Activated CD8-positive, alpha-beta memory T cell treated with anti-CD3 and anti-CD28 coated beads, Interleukin-2, amount 10 ng/mL, durations not matched to agents 7 days and 5 days (primary cell): ENCODE measurements around the gene CA11. TPM values are rescaled to one million over a fixed set of nuclear protein-coding genes. Genes with fewer than 3 reads are reported as not detected.

ENCODE experiments used
- ATAC-seq: fragments of 150-1000 bp; cut with Tn5 transposase; one replicate; pipeline ENCODE4 v1.10.0; 2021; ENCODE audit warnings: moderate library complexity
- CTCF ChIA-PET: fragments of 350-600 bp; sonication (Branson Sonifier 250); formaldehyde crosslinking; loops from one replicate; lab custom pipeline; 2021; ENCODE audit warnings: antibody characterized with exemption; lab: Charles Lee
- DNase-seq: peaks from one replicate; pipeline ENCODE4 v3.0.0-alpha.2; 2020
- H3K27ac Mint-ChIP-seq: one replicate; pipeline ENCODE4 v1.8.0; 2021; ENCODE audit warnings: mild to moderate bottlenecking, mixed read lengths
- H3K27me3 Mint-ChIP-seq: one replicate; pipeline ENCODE4 v1.8.0; 2021; ENCODE audit warnings: mixed read lengths
- H3K36me3 Mint-ChIP-seq: one replicate; pipeline ENCODE4 v1.8.0; 2021; ENCODE audit warnings: mild to moderate bottlenecking, mixed read lengths
- H3K4me1 Mint-ChIP-seq: one replicate; pipeline ENCODE4 v1.8.0; 2021; ENCODE audit warnings: mixed read lengths
- H3K4me3 Mint-ChIP-seq: one replicate; pipeline ENCODE4 v1.8.0; 2021; ENCODE audit warnings: mild to moderate bottlenecking, moderate library complexity, mixed read lengths
- H3K9me3 Mint-ChIP-seq: one replicate; pipeline ENCODE4 v1.8.0; 2022; ENCODE audit warnings: low read depth, mixed read lengths
- total RNA-seq, 2 experiments: library from RNA; stranded (reverse); gene quantifications; one replicate each; pipeline ENCODE4 v1.2.3, GENCODE V29; 2021

CA11 gene
- total RNA-seq, 2 experiments from 2014 or later = 6.0 to 7.2 TPM

DNA sequence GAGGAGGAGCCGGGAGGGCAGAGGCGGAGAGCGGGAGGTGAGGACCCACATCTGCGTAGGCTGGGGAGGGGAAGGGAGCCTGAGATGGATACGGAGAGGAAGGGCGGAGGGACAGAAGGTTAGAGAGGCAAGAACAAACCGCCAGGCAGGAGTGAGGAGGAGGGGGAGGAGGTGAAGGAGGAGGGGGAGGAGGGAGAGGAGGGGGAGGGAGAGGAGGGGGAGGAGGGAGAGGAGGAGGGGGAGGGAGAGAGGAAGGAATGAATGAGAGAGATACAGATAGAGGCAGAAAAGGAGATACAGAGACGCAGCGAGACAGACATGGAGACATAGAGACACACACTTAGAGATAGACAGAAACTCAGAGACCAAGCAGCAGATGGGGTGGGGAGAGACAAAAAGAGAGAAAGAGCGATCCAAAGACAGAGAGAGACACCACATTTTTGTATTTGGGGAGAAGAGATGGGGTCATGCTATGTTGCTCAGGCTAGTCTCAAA is 782 bp upstream of the CA11 start:
- DNase-seq (no peak), ATAC-seq (no peak)
- H3K4me1 Mint-ChIP-seq = peaks cover 33% of the 10 kb centered on the region
- H3K27me3 Mint-ChIP-seq = no peaks in the 10 kb centered on the region
- CTCF ChIA-PET = interaction anchor here (0.9 to 3.9 kb wide), 10 partner anchors 10 to 324 kb away, joined by 3 to 27 read pairs (median 6); partner anchors contain the start of genes DBP and RASIP1
- H3K36me3 Mint-ChIP-seq = no peaks in the 10 kb centered on the region
- H3K9me3 Mint-ChIP-seq = no peaks in the 10 kb centered on the region
- peak overlapping the region; percentile 42 for H3K4me3 Mint-ChIP-seq
- H3K27ac Mint-ChIP-seq = peak overlapping the region; percentile 77

DNA sequence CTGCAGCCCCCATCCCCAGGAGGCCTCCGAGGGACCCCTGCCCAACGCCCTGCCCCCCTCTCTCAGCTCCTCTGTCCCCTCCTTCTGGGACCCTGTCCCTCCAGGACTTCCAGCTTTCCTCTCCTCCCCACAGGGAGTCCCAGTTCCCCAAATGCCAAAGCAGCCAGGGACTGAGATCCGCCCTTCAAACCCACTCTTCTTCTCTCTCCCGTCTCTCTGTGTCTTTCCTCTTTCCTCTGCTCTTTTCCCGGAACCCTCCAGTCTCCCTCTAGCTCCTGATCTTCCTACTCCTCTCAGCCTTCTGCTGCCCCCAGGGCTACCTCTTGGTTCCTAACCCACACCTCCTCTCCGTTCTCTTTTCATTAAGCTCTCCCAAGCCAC is 377 bp downstream of the CA11 start:
- no peak for ATAC-seq
- DNase-seq = no peak
- Mint-ChIP-seq H3K27me3 (peaks cover 3% of the 10 kb centered on the region), H3K4me1 (peaks cover 31% of the 10 kb centered on the region), H3K36me3 (no peaks in the 10 kb centered on the region), H3K9me3 (no peaks in the 10 kb centered on the region), H3K27ac (peak overlapping the region; percentile 69), H3K4me3 (peak overlapping the region; percentile 74)
- CTCF ChIA-PET = interaction anchor here (0.7 to 3.9 kb wide), 29 partner anchors 9 to 348 kb away, joined by 3 to 27 read pairs (median 5); partner anchors contain the start of genes BCAT2, DBP, HSD17B14 and RASIP1

DNA sequence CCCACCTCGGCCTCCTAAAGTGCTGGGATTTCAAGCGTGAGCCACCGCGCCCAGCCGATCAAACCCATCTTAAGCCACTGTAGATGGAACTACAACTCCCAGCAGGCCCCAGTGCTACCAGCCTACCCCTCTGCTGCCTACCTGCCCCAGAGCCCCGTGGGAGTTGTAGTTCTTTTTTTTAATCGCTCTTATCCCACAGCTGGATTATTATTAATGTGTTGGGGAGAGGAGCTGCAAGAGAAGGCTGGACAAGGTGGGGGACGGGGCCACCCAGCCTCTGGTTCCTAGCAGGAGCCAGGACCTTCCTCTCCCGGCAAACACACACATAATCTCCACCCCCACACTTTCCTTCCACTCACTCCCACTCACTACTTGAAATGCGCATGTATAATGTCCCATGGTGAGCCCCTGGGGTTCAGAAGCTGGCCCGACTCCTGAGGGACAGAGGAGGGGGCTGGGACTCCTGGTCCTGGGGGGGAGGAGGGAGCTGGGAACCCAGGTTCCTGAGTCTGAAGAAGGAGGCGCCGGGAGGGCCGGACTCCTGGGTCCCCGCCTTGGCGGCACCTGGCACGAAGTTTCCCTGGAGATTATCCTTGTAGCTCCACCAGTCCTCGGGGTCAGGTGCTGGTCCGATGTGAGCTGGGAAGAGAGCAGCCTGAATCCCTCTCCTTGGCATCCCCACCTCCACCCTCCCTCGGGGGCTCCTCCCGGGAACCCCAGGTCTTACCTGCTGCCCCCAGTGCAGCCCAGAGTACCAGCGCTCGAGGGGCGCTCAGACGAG is 958 bp downstream of the CA11 start:
- peak overlapping the region; percentile 74 for H3K4me3 Mint-ChIP-seq
- H3K36me3 Mint-ChIP-seq = no peaks in the 10 kb centered on the region
- peak overlapping the region; percentile 77 for H3K27ac Mint-ChIP-seq
- DNase-seq (peak; percentile 85), ATAC-seq (peak; percentile 71)
- CTCF ChIA-PET = interaction anchor here (0.8 to 3.9 kb wide), 24 partner anchors 8 to 348 kb away, joined by 3 to 27 read pairs (median 5); partner anchors contain the start of genes BCAT2, DBP, HSD17B14 and RASIP1
- H3K27me3 Mint-ChIP-seq = peaks cover 3% of the 10 kb centered on the region
- no peaks in the 10 kb centered on the region for H3K9me3 Mint-ChIP-seq
- peaks cover 32% of the 10 kb centered on the region for H3K4me1 Mint-ChIP-seq

- peaks cover 5% of the 10 kb centered on the region for H3K27me3 Mint-ChIP-seq
- H3K36me3 Mint-ChIP-seq = no peaks in the 10 kb centered on the region
- peaks cover 32% of the 10 kb centered on the region for H3K4me1 Mint-ChIP-seq
- H3K4me3 Mint-ChIP-seq = no peak overlapping the region
- ATAC-seq = no peak
- CTCF ChIA-PET = interaction anchor here (2.0 to 3.9 kb wide), 5 partner anchors 31 to 198 kb away, joined by 10 to 27 read pairs (median 19); partner anchors contain the start of gene RASIP1
- no peak overlapping the region for H3K27ac Mint-ChIP-seq
- H3K9me3 Mint-ChIP-seq = no peaks in the 10 kb centered on the region
- no peak for DNase-seq
Observed at GRCh38 chr19:48644355-48644754, 1.6 kb downstream of the CA11 start.

DNA sequence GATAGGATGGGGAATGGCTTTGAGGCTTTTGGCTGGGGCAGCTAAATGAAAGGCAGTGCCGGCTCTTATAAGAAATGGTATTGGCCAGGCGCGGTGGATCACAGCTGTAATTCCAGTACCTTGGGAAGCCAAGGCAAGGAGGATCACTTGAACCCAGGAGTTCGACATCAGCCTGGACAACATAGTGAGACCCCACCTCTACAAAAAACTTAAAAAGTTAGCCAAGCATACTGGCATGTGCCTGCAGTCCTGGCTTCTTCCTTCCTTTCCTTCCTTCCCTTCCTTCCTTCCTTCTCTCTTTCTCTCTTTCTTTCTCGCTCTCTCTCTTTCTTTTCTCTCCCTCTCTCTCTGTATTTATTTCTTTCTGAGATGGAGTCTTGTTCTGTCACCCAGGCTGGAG is 3.1 kb downstream of the CA11 start:
- CTCF ChIA-PET = interaction anchor here (0.9 to 3.9 kb wide), 2 partner anchors 32 to 96 kb away, joined by 3 to 27 read pairs; partner anchors contain the start of gene RASIP1
- H3K27me3 Mint-ChIP-seq = peaks cover 5% of the 10 kb centered on the region
- peaks cover 39% of the 10 kb centered on the region for H3K4me1 Mint-ChIP-seq
- no peak overlapping the region for H3K27ac Mint-ChIP-seq
- H3K36me3 Mint-ChIP-seq = peaks cover 3% of the 10 kb centered on the region
- DNase-seq = no peak
- no peaks in the 10 kb centered on the region for H3K9me3 Mint-ChIP-seq
- ATAC-seq = no peak
- H3K4me3 Mint-ChIP-seq = no peak overlapping the region

DNA sequence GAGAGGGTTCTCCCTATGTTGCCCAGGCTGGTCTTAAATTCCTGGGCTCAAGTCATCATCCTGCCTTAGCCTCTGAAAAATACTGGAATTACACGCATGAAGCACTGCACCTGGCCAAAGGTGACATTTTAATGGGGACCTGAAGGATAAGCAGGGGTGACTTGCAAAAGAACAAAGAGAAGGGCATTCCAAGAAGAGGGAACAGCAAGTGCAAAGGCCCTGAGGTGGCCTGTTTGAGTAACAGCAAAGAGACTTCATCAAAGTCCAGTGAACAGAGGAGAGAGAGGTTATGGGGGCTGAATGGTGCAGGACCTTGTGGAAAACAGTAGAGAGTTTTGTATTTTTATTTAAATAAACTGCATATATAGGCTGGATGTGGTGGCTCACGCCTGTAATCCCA is 4.1 kb downstream of the CA11 start:
- CTCF ChIA-PET = interaction anchor here (0.6 kb wide), 1 partner anchor 71 kb away, joined by 3 read pairs; no protein-coding TSS in a partner anchor
- H3K4me1 Mint-ChIP-seq = peaks cover 41% of the 10 kb centered on the region
- H3K4me3 Mint-ChIP-seq = no peak overlapping the region
- no peaks in the 10 kb centered on the region for H3K9me3 Mint-ChIP-seq
- H3K27me3 Mint-ChIP-seq = peaks cover 5% of the 10 kb centered on the region
- ATAC-seq (no peak), DNase-seq (no peak)
- no peak overlapping the region for H3K27ac Mint-ChIP-seq
- peaks cover 3% of the 10 kb centered on the region for H3K36me3 Mint-ChIP-seq

DNA sequence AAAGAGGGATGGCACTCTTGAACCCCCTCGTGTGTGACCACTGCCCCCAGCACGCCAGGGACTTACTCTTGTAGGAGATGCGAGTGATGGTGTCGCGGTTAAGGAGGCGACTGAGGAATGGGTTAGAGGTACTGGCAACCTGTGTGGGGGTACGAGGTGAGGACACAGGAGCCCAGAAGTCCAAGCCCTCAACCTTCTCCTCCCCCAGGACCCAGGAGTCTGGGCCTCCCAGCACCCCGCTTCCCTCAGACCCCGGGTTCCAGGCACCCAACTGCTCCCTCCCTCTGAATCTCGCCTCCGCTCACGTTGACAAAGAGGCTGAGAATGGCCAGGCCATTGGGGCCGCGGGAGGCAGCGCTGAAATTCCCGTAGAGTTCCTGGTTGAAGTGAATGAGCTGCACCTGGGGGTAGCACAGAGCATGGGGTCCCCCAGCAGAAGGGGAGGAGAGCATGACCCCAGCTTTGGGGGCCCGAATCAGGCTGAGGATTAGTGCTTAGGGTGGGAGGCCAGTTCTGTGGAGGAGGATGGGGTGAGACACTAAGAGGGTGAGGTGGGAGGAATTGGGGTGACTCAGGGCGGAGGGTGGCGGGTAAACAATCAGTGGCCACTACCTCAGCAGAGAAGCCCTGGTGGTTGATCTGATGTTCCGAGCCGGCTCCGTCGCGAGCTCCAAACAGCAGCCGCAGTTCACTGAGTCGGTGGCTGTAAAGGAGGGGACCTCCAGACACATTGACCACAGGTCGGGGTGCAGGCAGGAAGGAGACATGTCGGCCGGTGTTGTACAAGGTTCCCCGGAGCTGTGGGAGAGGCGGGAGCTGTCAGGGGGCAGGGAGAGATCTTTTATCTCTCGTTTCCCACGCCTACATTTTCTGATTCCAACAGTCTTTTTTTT is 6.3 kb downstream of the CA11 start:
- H3K4me3 Mint-ChIP-seq = peak overlapping the region; percentile 63
- peaks cover 3% of the 10 kb centered on the region for H3K36me3 Mint-ChIP-seq
- no peaks in the 10 kb centered on the region for H3K9me3 Mint-ChIP-seq
- H3K27me3 Mint-ChIP-seq = peaks cover 5% of the 10 kb centered on the region
- H3K27ac Mint-ChIP-seq = peak overlapping the region; percentile 98
- ATAC-seq (no peak), DNase-seq (no peak)
- CTCF ChIA-PET = interaction anchor here (0.7 kb wide), 1 partner anchor 133 kb away, joined by 3 read pairs; no protein-coding TSS in a partner anchor
- H3K4me1 Mint-ChIP-seq = peaks cover 37% of the 10 kb centered on the region

DNA sequence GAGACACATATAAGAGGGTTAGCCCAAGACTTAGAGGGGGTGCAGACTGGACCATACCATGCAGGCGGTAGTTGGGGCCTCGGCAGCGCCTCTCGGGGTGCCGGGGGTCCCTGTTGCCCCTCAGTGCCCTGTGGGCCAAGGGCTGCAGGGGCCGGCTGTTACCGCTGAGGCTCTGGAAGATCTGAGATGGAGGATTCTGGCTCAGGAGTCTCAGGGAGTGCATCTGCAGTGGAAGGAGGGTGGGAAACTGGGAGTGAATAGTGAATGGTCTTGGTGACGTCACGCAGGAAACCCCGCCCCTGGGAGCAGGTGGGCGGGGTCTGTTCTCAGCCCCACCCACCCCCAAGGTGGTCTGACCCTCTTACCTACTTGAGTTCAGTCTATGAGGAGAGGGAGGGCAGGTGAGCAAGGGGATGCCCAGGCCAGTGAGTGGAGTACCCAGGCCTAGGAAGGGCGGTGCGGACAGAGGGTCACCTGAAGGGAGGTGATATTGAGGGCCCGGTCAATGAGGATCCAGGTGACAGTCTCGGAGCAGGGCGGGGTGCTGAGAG is 7.1 kb downstream of the CA11 start:
- CTCF ChIA-PET = no interaction called here

DNA sequence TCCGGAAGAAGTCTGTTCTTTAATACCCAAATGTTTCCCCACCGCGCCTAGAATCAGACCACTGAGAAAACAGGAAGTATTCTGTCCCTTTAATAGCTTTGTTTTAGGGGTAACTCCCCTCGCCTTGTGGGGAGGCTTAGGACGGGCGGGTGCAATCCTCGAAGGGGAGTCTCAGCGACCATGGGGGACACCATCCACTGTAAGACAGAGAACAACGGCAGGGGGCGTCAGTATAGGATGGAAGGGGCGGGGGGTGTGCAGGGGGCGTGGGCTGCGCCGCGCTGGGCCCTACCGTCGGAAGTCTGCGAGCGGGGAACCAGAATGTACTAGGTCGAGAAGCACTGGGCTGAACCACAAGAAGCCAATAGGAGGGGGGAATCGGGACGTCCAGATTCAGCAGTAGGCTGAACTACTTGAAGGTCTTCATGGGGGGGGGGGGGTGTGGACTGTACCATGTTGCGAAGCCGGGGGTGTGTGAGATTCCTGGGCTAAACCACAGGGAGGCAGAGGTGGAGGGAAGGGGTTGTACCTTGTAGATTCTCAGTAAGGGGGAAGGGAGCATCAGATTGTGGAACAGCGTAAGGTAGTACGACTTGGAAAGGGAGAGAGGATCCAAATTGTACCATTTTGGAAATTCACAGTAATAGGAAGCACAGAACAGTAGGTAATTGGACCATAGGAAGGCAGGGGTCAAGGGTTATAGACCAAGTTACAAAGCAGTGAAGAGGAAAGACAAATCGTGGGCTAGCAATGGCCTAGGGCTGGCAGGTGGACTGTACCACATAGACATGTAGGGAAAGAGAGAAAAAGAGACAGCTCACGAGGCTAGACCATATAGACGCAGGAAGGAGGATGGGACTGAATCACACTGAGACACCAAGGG is 7.8 kb downstream of the CA11 start:
- Mint-ChIP-seq H3K9me3 (no peaks in the 10 kb centered on the region), H3K36me3 (peaks cover 3% of the 10 kb centered on the region), H3K4me1 (peaks cover 49% of the 10 kb centered on the region), H3K4me3 (peak overlapping the region; percentile 98), H3K27me3 (peaks cover 5% of the 10 kb centered on the region), H3K27ac (peak overlapping the region; percentile 98)
- CTCF ChIA-PET = no interaction called here
- ATAC-seq = peak; percentile 31
- peak; percentile 92 for DNase-seq

More for the DNA sequence above, 7.1 kb downstream of the CA11 start:
- peaks cover 45% of the 10 kb centered on the region for H3K4me1 Mint-ChIP-seq
- H3K27me3 Mint-ChIP-seq = peaks cover 5% of the 10 kb centered on the region
- peak overlapping the region; percentile 98 for H3K4me3 Mint-ChIP-seq
- H3K36me3 Mint-ChIP-seq = peaks cover 3% of the 10 kb centered on the region
- no peaks in the 10 kb centered on the region for H3K9me3 Mint-ChIP-seq
- no peak for ATAC-seq
- H3K27ac Mint-ChIP-seq = peak overlapping the region; percentile 98
- no peak for DNase-seq

- CTCF ChIA-PET = interaction anchor here (1.5 kb wide), 1 partner anchor 9 kb away, joined by 5 read pairs; the partner anchor contains the start of gene CA11
- ATAC-seq (peak; percentile 84), DNase-seq (peak; percentile 100)
- Mint-ChIP-seq H3K27me3 (peaks cover 5% of the 10 kb centered on the region), H3K36me3 (peaks cover 3% of the 10 kb centered on the region), H3K27ac (peak overlapping the region; percentile 98), H3K4me1 (peaks cover 49% of the 10 kb centered on the region), H3K9me3 (no peaks in the 10 kb centered on the region), H3K4me3 (peak overlapping the region; percentile 98)
Observed at GRCh38 chr19:48637449-48637947, 8.5 kb downstream of the CA11 start.

DNA sequence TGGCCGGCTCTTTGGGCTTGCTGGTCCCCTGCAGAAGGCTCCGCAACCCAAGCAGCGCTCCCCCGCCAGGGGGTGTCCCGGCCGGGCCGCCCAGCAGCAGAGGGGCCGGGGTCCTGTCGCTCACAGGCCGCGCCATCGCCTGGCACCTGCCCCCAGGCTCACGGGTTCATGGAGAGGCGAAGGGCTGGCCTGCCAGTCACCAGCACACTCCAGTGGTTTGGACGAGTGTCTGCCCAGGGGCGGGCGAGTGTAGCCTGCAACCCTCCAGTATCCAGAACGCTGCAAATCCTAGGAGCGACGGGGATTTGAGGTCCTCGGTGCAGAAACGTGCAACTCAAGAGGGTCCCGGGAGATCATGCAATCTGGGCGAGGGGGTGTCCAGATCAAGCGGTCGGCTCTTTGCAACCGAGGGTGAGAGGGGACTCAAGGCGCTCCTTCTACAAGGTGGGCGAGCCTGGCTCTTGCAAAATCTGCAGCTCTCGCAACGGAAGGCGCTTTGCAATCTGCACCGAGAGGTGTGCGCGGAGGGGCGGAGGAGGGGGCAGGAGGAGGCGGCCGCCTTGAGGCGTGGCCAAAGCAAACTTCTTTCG is 9.0 kb downstream of the CA11 start, which contains the start of gene DBP:
TSS of gene DBP (minus strand) at position 521 of the 590 bp plus-strand sequence. CDS start at position 136, 385 bp downstream.
- peaks cover 49% of the 10 kb centered on the region for H3K4me1 Mint-ChIP-seq
- peaks cover 3% of the 10 kb centered on the region for H3K36me3 Mint-ChIP-seq
- peak within 1 kb of the TSS; percentile 98 for H3K27ac Mint-ChIP-seq
- H3K27me3 Mint-ChIP-seq = peaks cover 5% of the 10 kb centered on the region
- no peak for DNase-seq
- no peaks in the 10 kb centered on the region for H3K9me3 Mint-ChIP-seq
- H3K4me3 Mint-ChIP-seq = peak within 1 kb of the TSS; percentile 98
- CTCF ChIA-PET = interaction anchor here (1.1 to 1.5 kb wide), 2 partner anchors 8 to 9 kb away, joined by 3 to 5 read pairs; partner anchors contain the start of gene CA11
- ATAC-seq = no peak
